SHP77 treated with DMSO at 0.1 percent for 48 hours (cell line): ENCODE results near the gene DCAF8L2.
"Not testable (repeated sequence)": the region's sequence is repeated elsewhere in the genome, so short reads cannot be mapped to it uniquely, and the experiment has no call there.

Source experiments
- DNase-seq: peaks from one replicate; lab custom pipeline; 2025; lab: John Stamatoyannopoulos, UW

The DCAF8L2 gene

DNA sequence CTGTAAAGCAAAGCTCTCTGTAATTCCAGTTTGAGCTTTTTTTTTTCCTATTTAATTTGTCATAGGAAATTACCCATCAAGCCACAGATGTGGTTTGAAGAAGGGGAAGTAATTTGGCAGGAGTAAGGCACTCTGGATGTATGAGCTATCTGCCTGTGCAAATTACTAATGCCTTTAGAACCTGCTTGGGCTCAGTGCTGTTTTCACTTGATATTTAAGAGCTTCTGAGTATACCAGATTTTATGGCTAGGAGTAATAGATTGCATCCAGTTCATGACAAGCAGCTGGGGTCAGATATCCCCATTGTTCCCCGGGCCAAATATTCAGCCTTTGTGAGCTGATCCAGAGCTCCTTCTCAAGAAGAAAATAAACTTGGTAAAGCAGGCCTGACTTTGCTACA, 89.1 kb downstream of the DCAF8L2 start:
- DNase-seq: no peak

DNA sequence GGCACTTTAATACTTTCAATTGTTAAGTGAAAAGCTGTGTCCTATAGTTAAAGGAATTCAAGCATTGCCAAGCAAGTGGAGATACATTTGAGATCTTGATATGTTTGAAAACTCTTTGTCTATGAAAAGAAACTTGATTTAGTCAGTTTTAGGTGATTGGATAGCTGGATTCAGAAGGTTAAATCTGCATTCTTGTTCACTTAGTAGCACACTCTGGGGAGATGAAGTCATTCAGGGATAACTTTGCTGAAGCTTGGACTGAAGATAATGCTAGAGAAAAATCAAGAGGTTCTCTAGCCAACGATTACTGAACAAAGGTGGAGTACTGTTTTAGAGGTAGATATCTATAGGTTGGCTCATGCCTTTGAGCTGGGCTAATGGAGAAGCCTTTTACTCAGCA, 90.6 kb downstream of the DCAF8L2 start:
- DNase-seq: no peak

DNA sequence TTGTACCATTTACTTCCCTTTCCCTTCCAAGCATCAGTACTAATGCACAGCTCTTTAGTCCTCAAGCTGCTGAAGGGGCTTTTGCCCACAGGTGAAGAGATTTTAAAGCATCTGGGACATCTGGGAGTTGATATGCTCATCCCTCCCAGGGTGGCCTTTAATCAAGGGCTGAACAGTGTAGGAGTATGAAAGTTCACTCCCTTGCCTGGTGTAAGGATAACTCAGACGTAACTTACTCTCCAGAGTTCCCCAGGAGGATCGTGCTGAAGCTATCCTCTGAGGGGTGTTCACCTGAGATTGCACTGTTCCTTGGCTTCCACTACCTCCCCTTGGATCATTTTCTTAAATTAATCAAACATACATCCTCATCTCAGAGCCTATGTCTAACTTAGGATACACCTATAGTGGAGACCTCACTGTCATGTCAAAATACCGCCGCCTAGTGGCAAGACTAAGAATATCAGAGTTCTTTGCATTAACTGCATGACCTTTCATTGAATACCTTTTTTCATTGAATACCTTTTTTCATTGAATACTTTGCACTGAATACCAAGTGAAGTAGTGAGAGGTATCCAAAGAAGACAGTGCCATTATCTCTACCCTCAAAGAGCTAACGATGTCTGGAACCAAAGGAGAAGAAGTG, 93.5 kb downstream of the DCAF8L2 start:
- peak; percentile 8 for DNase-seq

DNA sequence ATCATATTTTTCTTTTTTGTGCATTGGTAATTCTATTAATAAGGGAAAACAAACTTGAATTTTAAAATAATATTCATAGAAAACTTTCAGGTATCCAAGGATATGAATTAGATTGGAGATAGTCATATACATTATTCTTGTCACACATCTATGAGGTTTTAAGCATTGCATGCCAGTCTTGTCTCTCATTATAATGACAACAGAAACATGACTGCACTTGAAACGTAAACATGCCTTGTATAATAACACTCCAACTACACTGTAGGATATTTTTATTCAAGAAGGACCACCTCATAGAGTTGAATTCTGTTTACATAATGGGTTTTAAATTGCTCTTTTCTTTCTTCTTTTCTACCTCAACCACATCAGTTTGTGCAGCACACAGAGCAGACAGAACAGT, 104.5 kb downstream of the DCAF8L2 start:
- DNase-seq: no peak

DNA sequence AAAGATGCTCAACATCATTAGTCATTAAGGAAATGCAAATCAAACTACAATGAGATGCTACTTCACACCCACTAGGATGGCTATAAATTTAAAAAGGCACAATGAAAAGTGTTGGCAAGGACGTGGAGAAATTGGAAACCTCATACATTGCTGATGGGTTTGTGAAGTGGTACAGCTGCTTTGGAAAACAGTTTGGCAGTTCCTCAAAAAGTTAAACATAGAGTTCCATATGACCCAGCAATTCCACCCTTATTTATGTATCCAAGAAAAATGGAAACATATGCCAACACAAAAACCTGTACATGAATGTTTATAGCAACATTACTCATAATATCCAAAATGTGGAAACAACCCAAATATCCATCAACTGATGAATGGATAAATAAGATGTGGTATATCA, 116.4 kb downstream of the DCAF8L2 start:
- no peak for DNase-seq

DNA sequence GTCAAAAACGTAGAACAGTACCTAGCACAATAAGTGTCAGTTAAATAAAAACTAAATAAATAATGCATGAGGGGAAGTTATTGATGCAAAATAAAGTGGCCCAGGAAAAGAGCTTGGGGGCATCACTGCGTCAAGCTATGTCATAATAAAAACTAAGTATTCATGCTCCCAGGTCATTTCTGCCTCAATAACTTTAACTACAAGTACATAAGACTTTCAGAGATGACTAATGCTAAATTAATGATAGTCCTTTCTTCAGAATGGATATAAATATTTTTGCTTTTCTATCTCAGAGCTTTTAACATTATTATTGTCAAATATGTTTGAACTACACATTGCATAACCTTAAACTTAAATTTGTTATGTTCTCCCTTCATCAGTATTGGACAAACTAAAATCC, 125.5 kb downstream of the DCAF8L2 start:
- no peak for DNase-seq

DNA sequence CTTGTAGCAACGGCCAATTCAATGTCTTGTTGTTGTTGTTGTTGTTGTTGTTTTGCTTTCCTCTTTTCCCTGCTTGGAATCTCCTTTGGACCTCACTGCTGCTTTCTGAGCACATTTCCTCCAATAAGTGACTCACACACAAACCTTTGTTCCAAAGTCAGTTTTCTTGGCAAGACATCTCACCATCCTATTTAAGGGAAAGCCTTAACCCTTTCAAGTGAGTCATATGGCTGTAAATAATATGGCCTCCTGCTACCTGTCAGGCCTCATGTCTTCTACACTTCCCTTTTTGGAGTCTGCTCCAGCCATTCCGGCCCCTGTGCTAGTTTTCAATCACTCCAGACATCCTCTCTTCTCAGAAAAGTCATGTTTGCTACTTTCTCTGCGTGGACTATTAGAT, 138.1 kb downstream of the DCAF8L2 start:
- no peak for DNase-seq

DNA sequence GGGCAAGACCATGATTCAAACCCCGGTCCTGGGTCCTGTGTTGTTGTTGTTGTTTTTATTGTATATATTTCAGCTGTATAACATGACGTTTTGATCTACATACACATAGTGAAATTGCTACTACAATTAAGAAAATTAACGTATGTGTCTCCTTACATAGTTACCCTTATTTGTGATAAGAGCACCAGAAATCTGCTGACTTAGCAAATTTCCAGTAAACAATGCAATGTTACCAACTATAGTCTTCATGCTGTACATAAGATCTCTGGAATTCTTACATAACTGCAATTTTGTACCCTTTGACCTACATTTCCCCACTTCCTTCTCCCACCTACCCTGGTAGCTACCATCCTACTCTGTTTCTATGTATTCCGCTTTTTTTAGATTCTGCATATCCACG, 141.8 kb downstream of the DCAF8L2 start:
- no peak for DNase-seq

DNA sequence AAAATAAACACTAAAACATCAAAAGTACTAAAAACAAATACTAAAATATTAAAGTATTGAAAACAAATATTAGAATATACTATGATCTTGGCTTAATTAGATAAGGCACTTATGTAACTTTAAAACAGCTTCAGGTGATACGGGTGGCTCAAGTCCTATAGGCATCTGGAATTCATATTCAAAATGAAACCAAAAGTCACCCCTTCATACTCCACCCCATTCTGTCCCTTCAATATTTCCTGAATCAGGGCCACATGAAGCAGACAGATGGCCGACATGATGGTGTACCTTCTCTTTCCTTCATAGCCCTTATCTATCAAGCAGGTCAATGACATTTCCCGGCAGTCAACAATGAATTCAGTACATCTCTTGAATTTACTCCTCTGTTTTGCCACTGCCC, 145.8 kb downstream of the DCAF8L2 start:
- no peak for DNase-seq

DNA sequence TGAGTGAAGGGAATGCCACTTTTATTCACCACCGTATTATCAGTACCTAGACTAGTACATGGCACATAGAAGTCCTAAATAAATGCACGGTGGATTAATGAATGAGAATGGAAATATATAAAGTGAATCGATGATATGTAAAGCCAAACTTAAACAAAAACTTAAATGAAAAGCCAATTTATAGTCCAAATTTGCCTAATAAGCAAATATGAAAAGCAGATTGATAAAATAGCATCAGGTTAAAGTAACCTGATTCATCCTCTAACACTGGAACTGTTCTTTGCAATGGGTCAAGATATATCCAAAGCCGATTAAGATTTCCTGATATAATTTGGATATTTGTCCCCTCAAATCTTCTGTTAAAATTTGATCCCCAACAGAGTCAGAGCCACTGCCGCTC, 150.8 kb downstream of the DCAF8L2 start:
- DNase-seq: no peak

DNA sequence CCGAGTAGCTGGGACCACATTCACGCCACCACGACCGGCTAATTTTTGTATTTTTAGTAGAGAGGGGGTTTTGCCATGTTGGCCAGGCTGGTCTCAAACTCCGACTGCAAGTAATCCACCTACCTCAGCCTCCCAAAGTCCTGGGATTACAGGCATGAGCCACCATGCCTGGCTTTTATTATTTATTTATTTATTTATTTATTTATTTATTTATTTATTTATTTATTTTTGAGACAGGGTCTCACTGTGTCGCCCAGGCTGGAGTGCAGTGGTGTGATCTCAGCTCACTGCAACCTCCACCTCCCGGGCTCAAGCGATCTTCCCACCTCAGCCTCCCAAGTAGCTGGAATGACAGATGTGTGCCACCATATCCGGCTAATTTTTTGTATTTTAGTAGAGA, 153.4 kb downstream of the DCAF8L2 start:
- not testable (repeated sequence) for DNase-seq

DNA sequence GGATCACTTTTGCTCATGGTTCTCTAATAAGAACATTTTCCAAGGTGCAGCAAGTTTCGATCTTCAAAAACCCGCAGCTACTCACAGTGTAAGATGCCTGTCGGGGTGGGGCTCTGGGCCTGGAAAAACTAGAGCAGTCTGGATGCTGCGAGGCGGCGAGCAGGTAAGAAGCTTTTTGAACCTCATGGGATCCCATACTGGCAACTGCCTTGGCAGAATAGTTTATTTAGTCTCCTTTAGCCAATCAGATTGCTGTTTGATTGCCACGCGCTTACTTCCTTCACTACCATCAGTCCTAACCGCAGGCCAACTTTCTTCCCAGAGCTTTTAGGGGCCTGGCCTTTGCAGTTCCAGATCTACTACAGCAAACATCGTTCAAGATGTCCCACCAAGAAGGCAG, 156.4 kb downstream of the DCAF8L2 start:
- no peak for DNase-seq

DNA sequence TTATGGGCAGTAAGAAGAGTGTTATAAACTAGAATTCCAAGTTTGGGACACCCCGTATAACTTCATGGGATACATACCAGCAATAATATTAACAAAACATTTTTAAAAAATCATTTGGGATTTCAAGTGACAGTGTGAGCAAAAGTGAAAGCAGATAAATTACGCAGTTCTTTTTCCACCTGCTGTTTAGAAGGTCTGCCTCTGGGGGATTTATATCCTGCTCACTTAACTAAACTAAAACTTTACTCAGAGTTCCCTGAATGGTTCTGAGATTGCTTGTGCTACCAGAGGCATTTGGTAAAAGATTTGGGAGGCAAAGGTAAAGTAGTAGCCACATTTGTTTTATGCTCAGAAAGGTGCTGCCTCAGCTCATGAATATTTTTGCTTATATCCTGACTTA, 160.2 kb downstream of the DCAF8L2 start:
- not testable (repeated sequence) for DNase-seq

DNA sequence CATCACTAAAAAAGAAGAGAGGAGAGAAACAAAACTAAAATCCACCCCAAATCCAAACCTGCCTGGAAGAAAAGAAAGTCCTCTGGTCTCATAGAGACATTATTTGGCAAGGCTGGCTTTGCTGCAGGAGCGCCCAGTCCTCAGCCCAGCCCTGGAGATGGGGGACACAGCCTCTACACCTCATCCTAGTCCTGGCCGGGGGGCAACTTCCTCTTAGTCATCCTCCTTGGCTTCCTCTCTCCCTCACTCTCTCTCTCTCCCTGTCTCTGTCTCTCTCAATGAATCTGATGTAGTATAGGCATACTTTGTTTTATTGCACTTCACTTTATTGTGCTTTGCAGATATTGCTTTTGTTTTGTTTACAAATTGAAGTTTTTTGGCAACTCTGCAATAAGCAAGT, 161.8 kb downstream of the DCAF8L2 start:
- no peak for DNase-seq

DNA sequence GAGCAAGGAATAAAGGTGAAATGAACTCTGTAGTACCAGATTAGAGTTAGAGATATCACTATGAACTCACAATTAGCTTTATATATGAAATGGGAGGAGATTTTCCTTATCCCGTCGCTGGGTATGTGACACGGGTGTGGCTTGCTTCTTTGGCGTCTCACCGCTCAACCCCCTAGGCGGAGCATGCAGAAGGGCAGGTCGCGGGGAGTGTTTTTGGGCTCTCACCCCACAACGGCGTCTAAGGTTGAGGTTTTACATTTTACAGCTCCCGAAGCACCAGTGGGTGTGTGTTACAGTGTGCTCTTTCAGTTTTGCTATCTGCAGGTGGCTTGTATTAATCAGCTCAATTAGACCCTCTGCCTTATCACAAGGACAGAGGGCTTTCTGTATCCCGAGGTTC, 175.6 kb downstream of the DCAF8L2 start:
- DNase-seq: no peak

DNA sequence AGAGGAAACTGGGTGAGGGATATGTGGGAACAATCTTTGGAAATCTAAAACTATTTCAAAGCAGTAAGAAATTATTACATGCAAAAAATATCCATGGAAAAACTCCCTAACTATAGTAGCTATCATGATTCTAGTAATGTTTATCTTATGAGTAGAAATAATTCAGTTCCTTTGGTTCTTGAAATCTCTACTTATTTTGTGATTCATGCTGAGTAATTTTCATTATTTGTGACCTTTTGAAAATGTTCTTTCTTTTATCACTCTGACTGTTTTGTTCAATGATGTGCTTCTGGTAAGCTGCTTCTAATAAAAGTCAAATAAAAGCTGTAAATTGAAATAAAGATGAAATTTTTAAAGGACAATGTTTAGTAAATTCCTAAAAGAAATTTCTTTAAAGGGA, 177.2 kb downstream of the DCAF8L2 start:
- DNase-seq: no peak

DNA sequence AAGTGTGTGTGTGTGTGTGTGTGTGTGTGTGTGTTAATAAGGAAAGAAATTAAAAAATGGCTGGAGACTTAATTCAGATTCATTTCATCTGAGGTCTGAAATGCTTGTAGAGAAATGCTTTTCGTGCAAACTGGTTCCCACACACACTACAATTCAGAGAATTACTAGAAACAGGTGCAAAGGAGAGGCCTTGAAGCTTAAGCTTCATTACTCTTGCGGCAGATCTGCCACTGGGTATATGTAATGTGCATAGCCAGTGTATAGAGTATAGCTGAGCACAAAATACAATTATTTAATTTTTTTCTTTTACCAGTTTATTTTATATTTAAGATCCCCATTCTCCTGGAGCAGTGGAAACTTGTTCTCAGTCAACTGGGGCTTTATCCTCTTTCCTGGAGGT, 185.8 kb downstream of the DCAF8L2 start:
- DNase-seq: no peak

DNA sequence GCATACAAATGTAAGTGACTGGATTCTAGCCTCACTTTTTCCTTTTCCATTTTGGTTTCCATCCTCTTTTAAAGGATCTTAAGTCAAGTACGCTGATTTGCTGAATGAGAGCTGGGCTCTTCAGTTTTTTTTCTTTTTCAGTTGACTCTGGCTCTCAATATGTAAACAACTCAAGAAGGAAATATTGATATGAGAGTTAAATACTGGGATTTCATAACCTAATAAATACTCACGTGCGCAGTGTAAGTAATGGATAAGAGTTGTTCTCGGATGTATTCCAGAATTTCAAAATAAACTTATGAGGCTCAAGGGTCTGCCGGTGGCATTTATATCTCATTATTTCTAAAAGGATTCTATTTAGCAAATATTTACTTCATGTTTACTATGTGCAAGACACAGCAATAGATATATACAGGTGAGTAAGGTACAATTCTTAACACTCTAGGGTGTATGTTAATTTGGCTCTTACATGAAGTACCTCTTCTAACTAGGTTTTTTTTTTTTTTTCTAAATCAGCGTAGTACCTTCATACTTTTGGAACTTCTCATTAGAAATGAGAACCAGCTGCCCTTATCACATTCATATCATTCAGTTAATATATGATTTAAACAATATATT, 206.6 kb downstream of the DCAF8L2 start:
- no peak for DNase-seq

DNA sequence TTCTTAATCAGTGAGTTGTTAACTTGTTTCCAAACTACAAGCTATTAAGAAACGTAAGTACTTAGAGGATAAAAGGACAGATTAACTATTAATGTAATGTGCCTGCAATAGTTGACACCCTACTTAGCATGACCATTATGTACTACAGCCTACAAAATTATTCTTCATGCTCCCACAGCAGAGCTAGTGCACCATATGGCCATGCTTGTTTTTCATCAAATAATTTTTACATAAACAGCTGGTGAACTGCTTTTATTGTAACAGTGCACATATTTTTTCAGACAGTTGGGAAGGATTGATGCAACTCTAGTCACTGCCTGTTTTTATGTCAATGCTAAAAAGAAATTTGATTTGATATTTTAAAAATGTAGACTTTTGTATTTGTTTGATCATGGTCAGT, 207.4 kb downstream of the DCAF8L2 start:
- no peak for DNase-seq
